Neural progenitor cell (in vitro differentiated cells): ENCODE measurements around the gene TCF7L1. TPM values are rescaled to one million over a fixed set of nuclear protein-coding genes. Genes with fewer than 3 reads are reported as not detected.

ENCODE experiments used
- DNase-seq: peaks from one replicate; pipeline ENCODE4 v3.0.0-alpha.2; 2016; ENCODE audit warnings: low spot score
- H2AFZ ChIP-seq: fragments of 200-600 bp; sonication (generic); replicated peaks from 2 replicates; pipeline ENCODE4 v1.6.1; 2016; ENCODE audit warnings: antibody characterized with exemption
- H3F3A ChIP-seq: fragments of 200-600 bp; sonication (generic); 2 replicates; pipeline ENCODE4 v1.6.1; 2016; ENCODE audit warnings: antibody characterized with exemption, low read depth
- H3K27ac ChIP-seq: fragments of 200-600 bp; sonication (generic); 2 replicates; pipeline ENCODE4 v1.5.1; 2016; ENCODE audit warnings: mild to moderate bottlenecking
- H3K27me3 ChIP-seq: fragments of 200-600 bp; sonication (generic); 2 replicates; pipeline ENCODE4 v1.6.1; 2016; ENCODE audit warnings: mild to moderate bottlenecking, moderate library complexity
- H3K36me3 ChIP-seq: fragments of 200-600 bp; sonication (generic); 2 replicates; pipeline ENCODE4 v1.5.1; 2016
- H3K4me1 ChIP-seq: fragments of 200-600 bp; sonication (generic); 2 replicates; pipeline ENCODE4 v1.6.1; 2016; ENCODE audit warnings: mixed run types
- H3K4me2 ChIP-seq: fragments of 200-600 bp; sonication (generic); 2 replicates; pipeline ENCODE4 v1.6.1; 2016
- H3K4me3 ChIP-seq: fragments of 200-600 bp; sonication (generic); 2 replicates; pipeline ENCODE4 v1.5.1; 2016
- H3K79me2 ChIP-seq: fragments of 200-600 bp; sonication (generic); 2 replicates; pipeline ENCODE4 v1.6.1; 2016; ENCODE audit warnings: low read depth
- H3K9ac ChIP-seq: fragments of 200-600 bp; sonication (generic); 2 replicates; pipeline ENCODE4 v1.6.1; 2016
- H3K9me3 ChIP-seq: fragments of 200-600 bp; sonication (generic); 2 replicates; pipeline ENCODE4 v1.5.1; 2016; ENCODE audit warnings: low read depth
- H4K20me1 ChIP-seq: fragments of 200-600 bp; sonication (generic); 2 replicates; pipeline ENCODE4 v1.6.1; 2016; ENCODE audit warnings: low read depth
- H3K27ac Mint-ChIP-seq: 3 replicates; pipeline ENCODE4 v1.8.0; 2021; ENCODE audit warnings: mixed read lengths
- H3K27me3 Mint-ChIP-seq: 2 replicates; pipeline ENCODE4 v1.8.0; 2022; ENCODE audit warnings: low read depth, mild to moderate bottlenecking, inconsistent platforms, moderate library complexity, mixed read lengths; ENCODE audit not compliant: insufficient read depth
- H3K36me3 Mint-ChIP-seq: 3 replicates; pipeline ENCODE4 v1.8.0; 2021; ENCODE audit warnings: mixed read lengths
- H3K4me1 Mint-ChIP-seq: 3 replicates; pipeline ENCODE4 v1.8.0; 2021; ENCODE audit warnings: mixed read lengths
- H3K4me3 Mint-ChIP-seq: 3 replicates; pipeline ENCODE4 v1.8.0; 2021; ENCODE audit warnings: mild to moderate bottlenecking, moderate library complexity, mixed read lengths
- H3K9me3 Mint-ChIP-seq: 3 replicates; pipeline ENCODE4 v1.8.0; 2020; ENCODE audit warnings: mixed read lengths
- CTCF ChIP-seq: fragments of 200-600 bp; sonication (generic); IDR thresholded peaks from 2 replicates; pipeline ENCODE4 v1.5.1; 2017; ENCODE audit warnings: antibody characterized with exemption, mild to moderate bottlenecking
- EZH2 ChIP-seq: fragments of 200-600 bp; sonication (generic); IDR thresholded peaks from 2 replicates; pipeline ENCODE4 v1.6.1; 2017; ENCODE audit warnings: antibody characterized with exemption, mild to moderate bottlenecking, moderate library complexity
- EZH2phosphoT487 ChIP-seq: fragments of 200-600 bp; sonication (generic); IDR thresholded peaks from 2 replicates; pipeline ENCODE4 v1.6.1; 2017; ENCODE audit warnings: antibody characterized with exemption
- total RNA-seq: library from RNA; depleted of rRNA; stranded (reverse); fragments of >200 nt; gene quantifications from 2 replicates; pipeline ENCODE4 v1.2.3, GENCODE V29; 2015; ENCODE audit warnings: low replicate concordance

TCF7L1 gene
- total RNA-seq, 1 donor from 2014 or later: 1.0 TPM

- Histone ChIP-seq H3K27ac (no peak overlapping the region), H4K20me1 (no peaks in the 10 kb centered on the region), H3F3A (no peaks in the 10 kb centered on the region), H3K9me3 (no peaks in the 10 kb centered on the region), H2AFZ (no peak overlapping the region), H3K4me1 (no peaks in the 10 kb centered on the region), H3K27me3 (no peaks in the 10 kb centered on the region), H3K36me3 (no peaks in the 10 kb centered on the region), H3K79me2 (no peaks in the 10 kb centered on the region), H3K9ac (no peak overlapping the region), H3K4me2 (no peak overlapping the region), H3K4me3 (no peak overlapping the region)
- H3K36me3 Mint-ChIP-seq: peaks cover 9% of the 10 kb centered on the region
- no peaks in the 10 kb centered on the region for H3K9me3 Mint-ChIP-seq
- peak overlapping the region; percentile 29 for H3K27ac Mint-ChIP-seq
- peaks cover 3% of the 10 kb centered on the region for H3K4me1 Mint-ChIP-seq
- no peaks in the 10 kb centered on the region for H3K27me3 Mint-ChIP-seq
- H3K4me3 Mint-ChIP-seq: no peak overlapping the region
- DNase-seq: no peak
- TF ChIP-seq CTCF (no peak), EZH2phosphoT487 (no peak), EZH2 (no peak)
Observed at GRCh38 chr2:85344356-85344954, 211.3 kb downstream of the TCF7L1 start.

DNA sequence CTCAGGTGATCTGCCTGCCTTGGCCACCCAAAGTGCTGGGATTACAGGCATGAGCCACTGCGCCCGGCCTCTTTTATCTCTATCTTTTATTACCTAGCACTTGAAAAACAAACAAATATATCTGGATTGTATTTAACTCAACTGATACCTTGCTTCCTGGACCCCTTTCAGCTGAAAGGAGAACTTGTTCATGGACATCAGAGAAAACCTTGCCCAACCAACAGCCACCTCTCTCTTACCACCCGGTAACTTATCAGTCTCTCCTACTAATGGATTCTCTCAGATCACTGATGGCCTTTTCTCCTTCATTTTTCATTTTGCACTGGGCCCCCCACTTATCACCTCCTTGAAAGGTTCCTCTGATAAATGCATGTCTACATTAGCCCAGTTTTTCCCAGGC is 214.4 kb downstream of the TCF7L1 start:
- peaks cover 20% of the 10 kb centered on the region for H3K36me3 Mint-ChIP-seq
- H3K9me3 Mint-ChIP-seq: no peaks in the 10 kb centered on the region
- H3K27me3 Mint-ChIP-seq: peaks cover 3% of the 10 kb centered on the region
- Histone ChIP-seq H3K9ac (no peak overlapping the region), H3K4me2 (no peak overlapping the region), H3K27ac (no peak overlapping the region), H2AFZ (no peak overlapping the region), H3K9me3 (no peaks in the 10 kb centered on the region), H3K4me3 (no peak overlapping the region), H3F3A (no peaks in the 10 kb centered on the region), H4K20me1 (no peaks in the 10 kb centered on the region), H3K27me3 (no peaks in the 10 kb centered on the region), H3K79me2 (no peaks in the 10 kb centered on the region), H3K36me3 (no peaks in the 10 kb centered on the region), H3K4me1 (no peaks in the 10 kb centered on the region)
- no peak for DNase-seq
- peak overlapping the region; percentile 29 for H3K27ac Mint-ChIP-seq
- no peaks in the 10 kb centered on the region for H3K4me1 Mint-ChIP-seq
- TF ChIP-seq EZH2: no peak
- TF ChIP-seq CTCF: no peak
- no peak for TF ChIP-seq EZH2phosphoT487
- no peak overlapping the region for H3K4me3 Mint-ChIP-seq

DNA sequence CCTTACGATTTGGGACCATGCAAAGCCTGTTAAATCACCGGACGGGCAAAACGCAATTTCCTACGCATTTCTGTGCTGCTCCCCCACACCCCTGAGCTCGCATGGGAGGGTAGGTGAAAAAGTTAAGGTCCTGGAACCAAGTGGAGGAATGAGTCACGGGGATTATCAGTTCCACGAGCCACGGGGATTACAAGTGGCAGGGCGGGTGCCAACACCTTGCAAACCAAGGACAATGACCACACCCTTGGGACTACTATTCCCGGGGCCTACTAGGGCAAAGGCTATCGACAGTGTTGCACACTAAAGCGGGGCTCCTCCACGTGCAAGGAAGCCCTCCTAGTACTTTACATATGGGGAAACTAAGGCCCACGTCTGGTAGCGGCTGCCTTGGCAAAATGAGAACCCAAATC is 220.7 kb downstream of the TCF7L1 start:
- Histone ChIP-seq H3K4me3 (peak overlapping the region; percentile 62), H3K27me3 (no peaks in the 10 kb centered on the region), H3K9me3 (no peaks in the 10 kb centered on the region), H4K20me1 (no peaks in the 10 kb centered on the region), H3K79me2 (peaks cover 9% of the 10 kb centered on the region), H3K27ac (no peak overlapping the region), H3K4me1 (peaks cover 3% of the 10 kb centered on the region), H3K4me2 (peak overlapping the region; percentile 76), H3K36me3 (no peaks in the 10 kb centered on the region), H2AFZ (peak overlapping the region; percentile 86), H3K9ac (no peak overlapping the region), H3F3A (no peaks in the 10 kb centered on the region)
- Mint-ChIP-seq H3K9me3 (no peaks in the 10 kb centered on the region), H3K4me1 (peaks cover 20% of the 10 kb centered on the region), H3K4me3 (peak overlapping the region; percentile 100), H3K27me3 (peaks cover 3% of the 10 kb centered on the region), H3K27ac (peak overlapping the region; percentile 97), H3K36me3 (peaks cover 24% of the 10 kb centered on the region)
- TF ChIP-seq EZH2phosphoT487: no peak
- peak; percentile 5 for TF ChIP-seq EZH2
- peak; percentile 12 for DNase-seq
